ENCODE data around the gene FCGR3B.
A peak's percentile ranks its signal among the peaks of the same experiment; 100 is the strongest.
"Not testable (repeated sequence)": the region's sequence is repeated elsewhere in the genome, so short reads cannot be mapped to it uniquely, and the experiment has no call there.

Gene FCGR3B

DNA sequence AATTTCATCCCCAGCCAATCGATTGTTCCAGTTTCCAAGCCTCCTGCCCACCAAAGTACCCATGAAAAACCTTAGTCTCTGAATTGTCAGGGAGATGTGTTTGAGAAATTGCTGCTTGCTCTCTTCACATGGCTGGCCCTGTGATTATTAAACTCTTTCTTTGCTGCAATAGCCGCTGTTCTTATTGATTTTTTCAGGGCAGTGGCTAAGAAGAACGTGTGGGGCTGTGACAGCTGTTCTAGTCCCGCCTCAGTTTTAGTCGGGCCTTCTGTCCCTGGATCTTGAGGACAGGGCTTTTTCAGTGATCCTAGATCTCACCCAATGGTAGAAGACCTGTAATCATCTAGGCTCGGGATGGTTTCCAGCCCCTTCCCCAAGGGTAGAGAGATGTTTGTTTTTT lies 23.0 kb upstream of the FCGR3B start:
- DNase-seq (ENCODE audit: low read depth); H3K4me3 ChIP-seq (ENCODE audit: low read depth, low read length): not testable (repeated sequence)

DNA sequence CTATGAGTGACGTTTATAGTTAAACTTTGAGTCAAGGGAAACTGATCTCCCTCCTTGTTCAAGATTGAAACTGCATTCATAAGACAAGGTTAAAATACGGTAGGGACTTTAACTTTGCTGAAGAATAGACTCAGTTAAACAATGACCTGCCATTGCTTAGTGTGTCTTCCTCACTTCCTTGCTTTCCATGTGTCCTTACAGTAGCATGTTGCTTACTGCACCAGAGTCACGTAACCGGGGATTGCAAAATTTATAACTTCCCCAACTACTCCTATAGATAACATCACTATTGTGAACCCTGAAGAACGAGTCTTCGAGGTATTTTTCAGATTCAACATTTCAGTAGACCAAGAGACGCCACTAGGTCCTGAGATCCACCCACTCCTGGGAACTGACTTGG lies 22.6 kb upstream of the FCGR3B start:
- not testable (repeated sequence) for H3K4me3 ChIP-seq (ENCODE audit: low read depth, low read length); DNase-seq (ENCODE audit: low read depth)

DNA sequence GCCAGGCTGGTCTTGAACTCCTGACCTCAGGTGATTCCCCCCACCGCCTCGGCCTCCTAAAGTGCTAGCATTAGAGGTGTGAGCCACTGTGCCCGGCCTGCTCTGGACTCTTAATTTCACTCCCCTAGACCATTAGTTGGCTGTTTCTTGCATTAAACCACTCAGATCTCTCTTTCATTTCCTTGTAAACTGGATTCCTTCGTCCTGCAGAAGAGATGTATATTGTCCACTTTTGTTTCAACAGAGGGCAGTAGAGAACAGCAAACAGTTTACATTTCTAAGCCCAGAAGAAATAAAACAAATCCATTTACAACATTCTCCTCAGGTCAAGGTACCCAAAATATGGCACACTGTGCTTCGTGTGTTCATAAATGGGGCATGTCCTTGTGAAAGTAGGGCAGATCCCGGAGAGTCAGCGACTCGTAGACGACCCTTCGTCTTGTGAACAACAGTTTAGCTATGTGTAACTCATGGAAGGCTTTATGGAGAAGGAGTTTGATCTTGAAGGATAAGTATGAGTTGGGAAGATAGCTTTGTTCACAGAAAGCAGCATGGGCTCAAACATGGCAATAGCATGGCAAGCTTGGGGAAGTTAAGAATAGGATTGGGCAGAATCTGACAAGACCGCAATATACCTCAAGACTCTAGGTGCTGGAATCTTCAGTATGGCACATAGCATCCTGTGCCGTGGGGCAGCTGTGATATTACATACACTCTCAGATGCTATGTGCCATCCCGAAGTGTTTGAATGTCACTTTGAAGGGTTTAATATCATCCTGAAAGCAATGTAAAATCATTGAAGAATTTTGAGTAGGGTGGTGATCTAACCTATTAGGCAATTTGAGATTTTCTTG lies 16.8 kb upstream of the FCGR3B start:
- not testable (repeated sequence) for H3K4me3 ChIP-seq (ENCODE audit: low read depth, low read length); DNase-seq (ENCODE audit: low read depth)
- TF ChIP-seq, protein P1, sequence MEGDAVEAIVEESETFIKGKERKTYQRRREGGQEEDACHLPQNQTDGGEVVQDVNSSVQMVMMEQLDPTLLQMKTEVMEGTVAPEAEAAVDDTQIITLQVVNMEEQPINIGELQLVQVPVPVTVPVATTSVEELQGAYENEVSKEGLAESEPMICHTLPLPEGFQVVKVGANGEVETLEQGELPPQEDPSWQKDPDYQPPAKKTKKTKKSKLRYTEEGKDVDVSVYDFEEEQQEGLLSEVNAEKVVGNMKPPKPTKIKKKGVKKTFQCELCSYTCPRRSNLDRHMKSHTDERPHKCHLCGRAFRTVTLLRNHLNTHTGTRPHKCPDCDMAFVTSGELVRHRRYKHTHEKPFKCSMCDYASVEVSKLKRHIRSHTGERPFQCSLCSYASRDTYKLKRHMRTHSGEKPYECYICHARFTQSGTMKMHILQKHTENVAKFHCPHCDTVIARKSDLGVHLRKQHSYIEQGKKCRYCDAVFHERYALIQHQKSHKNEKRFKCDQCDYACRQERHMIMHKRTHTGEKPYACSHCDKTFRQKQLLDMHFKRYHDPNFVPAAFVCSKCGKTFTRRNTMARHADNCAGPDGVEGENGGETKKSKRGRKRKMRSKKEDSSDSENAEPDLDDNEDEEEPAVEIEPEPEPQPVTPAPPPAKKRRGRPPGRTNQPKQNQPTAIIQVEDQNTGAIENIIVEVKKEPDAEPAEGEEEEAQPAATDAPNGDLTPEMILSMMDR (IDR thresholded peaks at IDR 0.05; ENCODE audit: low read depth, low read length, missing control alignments), result peak; percentile 41

DNA sequence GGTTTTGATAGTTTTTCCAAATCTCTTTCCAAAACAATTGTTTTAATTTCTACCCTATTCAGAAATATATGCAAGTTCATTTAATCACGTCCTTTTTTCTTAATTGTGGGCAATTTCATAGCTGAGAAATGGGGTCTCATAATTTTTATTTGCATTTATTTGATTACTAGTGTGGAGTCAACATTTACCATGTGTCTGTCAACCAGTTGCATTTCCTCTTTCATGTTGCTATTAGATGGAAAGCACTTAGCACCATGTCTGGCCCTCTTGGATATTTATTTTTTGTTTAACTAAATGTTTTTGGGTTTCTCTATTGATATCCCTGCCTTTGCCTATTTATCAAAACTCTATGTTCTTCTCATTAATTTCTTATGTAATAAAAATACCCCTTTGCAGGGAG lies 13.9 kb upstream of the FCGR3B start:
- DNase-seq (ENCODE audit: low read depth); H3K4me3 ChIP-seq (ENCODE audit: low read depth, low read length): not testable (repeated sequence)

DNA sequence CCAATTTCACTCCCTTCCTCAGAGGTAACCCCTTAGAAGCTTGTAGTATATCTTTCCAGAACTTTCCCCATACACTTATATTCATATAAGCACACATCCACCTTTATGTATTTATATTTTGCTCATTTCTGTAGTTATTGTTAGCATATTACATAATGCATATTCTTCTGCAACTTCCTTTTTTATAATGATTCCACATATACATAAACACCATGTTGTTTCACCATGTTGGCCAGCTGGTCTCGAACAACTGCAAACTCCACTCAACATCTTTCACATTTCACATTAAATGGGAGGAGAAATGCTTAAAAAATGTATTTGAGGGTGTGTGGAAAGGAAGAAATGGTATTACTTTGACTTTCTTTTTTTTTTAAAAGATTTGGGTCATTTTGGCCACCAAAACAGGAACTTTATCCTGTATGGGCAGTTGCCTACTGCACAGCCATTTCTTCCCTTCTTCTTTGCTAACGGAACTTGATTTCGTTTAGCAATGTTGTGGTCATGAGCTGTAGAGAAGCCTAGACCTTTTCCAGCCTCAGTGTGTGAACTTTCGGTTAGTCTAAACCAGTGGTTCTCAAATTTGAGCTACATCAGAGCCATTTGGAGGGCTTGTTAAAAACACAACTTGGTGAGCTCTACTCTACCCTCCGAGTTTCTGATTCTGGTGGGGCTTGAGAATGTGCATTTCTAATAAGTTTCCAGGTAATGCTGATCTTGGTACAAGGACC lies 12.7 kb upstream of the FCGR3B start:
- not testable (repeated sequence) for H3K4me3 ChIP-seq (ENCODE audit: low read depth, low read length); DNase-seq (ENCODE audit: low read depth)

DNA sequence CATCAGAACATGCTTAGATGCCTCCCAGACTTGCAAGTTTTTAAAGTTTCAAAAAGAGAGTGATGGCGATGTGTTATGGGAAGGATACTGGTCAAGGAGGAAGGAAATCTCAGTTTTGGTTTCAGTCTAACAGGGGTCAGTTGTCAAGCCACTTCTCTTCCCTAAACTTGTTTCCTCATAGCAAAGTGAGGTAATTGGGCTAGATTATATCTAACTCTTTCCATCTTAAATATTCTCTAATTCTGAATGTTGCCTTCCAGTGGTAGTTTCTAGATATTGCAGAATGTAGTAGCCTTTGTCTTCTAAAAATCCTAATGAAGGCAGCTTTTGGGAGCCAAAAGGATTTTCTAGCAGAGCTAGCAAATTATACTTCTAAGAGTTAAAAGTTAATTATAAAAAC lies 11.7 kb upstream of the FCGR3B start:
- TF ChIP-seq, protein P1 (IDR thresholded peaks at IDR 0.05; ENCODE audit: low read depth, low read length, missing control alignments), result peak; percentile 16
- not testable (repeated sequence) for DNase-seq (ENCODE audit: low read depth); H3K4me3 ChIP-seq (ENCODE audit: low read depth, low read length)

DNA sequence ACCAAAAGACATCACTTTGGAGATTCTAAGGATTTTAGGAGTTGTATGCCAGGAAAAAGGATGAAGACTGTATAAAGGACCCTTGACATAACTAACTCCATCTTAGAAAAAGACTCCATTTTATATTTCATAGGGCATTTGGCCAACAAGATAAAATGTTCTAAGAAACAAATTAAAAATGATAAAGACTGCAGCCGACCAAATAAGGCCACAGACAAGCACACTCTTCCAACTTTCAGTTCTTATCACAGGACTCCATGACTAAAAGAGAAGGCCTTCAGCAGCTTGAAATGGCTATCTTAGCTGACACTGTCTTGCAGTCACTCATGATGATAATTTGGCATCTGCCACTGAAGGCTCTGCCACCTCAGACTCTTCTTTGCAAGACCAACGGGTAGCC lies 8.2 kb upstream of the FCGR3B start:
- not testable (repeated sequence) for H3K4me3 ChIP-seq (ENCODE audit: low read depth, low read length); DNase-seq (ENCODE audit: low read depth)

DNA sequence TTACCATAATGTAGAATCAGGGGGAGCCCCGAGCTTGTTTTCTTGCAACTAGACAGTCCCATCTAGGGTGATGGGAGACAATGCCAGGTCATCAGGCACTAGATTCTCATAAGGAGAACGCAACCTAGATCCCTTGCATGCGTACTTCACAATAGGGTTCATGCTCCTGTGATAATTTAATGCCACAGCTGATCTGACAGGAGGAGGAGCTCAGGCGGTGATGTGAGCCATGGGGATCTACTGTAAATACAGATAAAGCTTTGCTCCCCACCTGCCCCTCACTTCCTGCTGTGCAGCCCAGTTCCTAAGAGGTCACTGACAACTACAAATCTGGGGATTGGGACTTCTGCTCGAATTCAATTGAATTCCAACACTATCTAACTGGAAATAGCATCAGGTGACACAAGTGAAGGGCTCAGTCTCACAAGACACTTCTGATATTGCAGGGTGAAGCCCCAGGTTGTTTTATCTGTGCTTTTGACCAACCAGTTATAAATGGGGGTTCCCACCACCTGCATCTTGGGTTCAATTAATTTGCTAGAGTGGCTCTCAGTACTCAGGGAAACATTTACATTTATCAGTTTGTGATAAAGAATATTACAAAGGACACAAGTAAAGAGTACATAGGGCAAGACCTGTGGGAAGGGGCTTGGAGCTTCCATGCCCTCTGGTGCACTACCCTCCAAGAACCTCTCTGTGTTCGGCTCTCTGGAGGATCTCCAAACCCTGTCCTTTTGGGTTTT lies 7.4 kb upstream of the FCGR3B start:
- not testable (repeated sequence) for DNase-seq (ENCODE audit: low read depth); H3K4me3 ChIP-seq (ENCODE audit: low read depth, low read length)

DNA sequence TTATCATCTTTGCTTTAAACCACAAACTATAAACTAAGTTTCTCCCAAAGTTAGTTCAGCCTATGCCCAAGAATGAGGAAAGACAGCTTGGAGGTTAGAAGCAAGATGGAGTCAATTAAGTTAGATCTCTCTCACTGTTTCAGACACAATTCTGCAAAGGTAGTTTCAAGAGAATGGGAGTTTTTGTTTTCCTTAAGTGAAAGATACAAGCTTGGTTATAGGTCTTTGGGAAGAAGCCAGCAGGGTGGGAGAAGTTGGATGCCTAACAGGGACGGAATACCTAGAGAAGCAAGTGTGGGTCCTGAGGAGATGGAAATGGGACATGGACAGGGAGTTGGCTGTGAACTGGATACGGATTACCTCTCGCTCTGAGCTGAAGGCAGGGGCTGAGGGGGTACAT lies 6.0 kb upstream of the FCGR3B start:
- DNase-seq (ENCODE audit: low read depth); H3K4me3 ChIP-seq (ENCODE audit: low read depth, low read length): not testable (repeated sequence)

DNA sequence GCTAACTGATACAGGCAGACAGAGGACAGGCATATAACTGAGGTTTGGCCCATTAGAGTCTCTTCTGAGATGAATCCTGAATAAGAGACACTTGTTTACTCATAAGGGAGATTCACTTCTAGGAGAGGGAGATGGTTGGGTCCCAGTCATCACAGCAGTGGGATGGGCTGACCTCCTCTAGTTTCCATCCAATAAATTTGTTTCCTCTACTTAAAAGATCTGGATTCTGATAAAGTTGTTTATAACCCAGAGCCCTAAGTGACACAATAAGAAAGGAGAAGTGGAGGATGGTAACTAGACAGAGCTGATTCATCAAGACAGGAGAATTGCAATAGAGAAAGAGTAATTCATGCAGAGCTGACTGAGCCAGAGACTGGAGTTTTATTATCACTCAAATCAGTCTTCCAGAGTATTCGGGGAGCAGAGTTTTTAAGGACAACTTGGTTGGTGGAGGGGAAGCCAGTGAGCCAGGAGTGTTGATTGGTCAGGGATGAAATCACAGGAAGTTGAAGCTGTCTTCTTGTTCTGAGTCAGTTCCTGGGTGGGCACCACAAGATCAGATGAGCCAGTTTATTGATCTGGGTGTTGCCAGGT lies 5.3 kb upstream of the FCGR3B start:
- not testable (repeated sequence) for H3K4me3 ChIP-seq (ENCODE audit: low read depth, low read length); DNase-seq (ENCODE audit: low read depth)

DNA sequence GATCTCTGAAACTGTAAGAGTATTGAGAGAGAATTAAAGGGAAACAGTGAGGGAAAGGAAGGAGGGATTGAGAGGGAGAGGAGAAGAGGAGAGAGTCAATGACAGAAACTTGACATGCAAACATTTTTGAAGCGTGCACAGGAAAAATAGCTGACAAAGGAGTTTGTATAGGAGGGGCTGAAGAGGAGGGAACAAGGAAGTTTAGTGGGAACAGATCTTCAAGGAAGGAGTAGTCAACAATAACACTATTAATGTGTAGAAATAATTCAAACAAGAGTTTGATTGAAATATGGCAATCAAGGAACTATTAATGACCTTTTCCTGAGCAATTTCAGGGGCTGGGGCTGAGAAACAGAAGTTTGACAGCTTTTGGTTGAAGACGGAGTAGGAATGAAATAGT lies 4.0 kb upstream of the FCGR3B start:
- DNase-seq (ENCODE audit: low read depth); H3K4me3 ChIP-seq (ENCODE audit: low read depth, low read length): not testable (repeated sequence)

DNA sequence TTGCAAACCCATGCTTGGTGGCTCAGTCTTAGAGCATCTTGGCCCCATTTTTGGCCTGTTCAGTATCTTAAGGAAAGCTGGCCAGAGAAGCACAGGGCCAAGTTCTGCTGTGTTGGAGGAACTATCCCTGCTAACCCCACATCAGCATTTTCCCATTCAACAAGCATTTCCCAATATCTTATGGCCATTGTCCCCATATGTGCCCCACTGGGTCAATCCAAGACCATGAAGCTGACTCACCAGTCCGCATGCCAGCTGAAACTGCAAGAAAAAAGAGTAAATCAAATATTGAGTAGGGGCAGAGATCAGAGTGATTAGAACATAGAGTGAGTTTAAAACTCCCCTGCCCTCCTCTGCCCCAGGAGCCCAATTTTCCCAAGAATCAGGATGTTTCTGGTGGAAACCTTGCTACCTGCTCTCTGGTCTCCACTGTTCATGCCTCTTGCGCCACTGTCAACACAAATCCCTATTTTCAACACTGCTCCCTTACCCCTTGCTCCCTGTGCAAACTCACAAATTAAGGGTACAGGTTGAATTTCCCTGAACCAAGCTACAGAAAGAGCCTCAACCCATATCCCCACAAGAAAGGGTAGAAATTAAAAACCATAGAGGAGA lies 741 bp downstream of the FCGR3B start:
- DNase-seq (ENCODE audit: low read depth); H3K4me3 ChIP-seq (ENCODE audit: low read depth, low read length): not testable (repeated sequence)

DNA sequence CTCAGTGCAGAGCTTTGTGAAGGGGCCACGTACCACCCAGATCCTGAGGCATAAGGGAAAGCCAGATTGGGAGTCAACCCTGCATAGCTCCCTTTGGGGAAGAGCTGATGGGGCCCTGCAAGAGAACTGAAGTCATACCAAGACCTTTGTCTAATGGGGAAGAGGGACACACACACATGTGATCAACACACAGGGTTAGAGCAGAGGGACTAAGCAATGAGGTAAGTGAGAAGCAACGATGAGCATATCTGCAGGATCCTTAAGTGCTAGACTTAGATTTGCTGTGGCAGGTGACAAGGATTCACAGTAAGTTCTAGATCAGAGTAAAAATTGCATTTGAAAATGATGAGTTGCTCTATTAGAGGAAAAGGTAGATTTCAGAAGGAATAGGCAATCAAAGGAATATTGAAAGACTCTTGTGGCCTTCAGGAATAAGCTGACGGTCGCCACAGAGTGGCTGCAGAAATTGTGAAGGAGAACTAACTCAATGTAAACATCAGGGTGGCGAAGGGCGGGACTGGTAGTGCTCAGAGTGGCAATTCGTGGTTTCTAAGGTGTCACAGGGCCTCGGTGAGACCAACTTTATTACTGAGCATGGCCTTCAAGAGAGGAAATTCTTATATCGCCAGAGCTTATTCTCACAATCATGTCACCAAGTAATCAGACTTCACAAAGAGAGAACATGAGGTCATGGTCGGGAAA lies 4.4 kb downstream of the FCGR3B start:
- DNase-seq (ENCODE audit: low read depth); H3K4me3 ChIP-seq (ENCODE audit: low read depth, low read length): not testable (repeated sequence)

DNA sequence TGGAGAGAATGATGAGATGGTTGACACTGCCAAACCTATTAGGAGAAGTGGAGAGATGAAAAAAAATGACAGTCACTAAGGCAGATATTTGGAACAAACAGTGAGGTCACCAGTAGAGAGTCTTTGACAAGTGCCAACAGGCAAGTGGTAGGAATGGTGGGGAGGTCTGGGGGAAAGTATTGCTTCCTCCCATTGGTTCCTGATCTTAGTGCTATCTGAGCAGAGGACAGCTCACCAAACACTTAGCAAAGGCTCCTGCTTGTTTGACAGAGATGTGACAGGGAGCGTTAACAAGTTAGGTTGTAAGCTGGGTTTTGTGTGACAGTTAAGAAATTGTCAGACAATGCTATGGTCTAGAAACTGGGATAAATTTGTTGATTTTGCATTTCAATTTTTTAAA lies 6.4 kb downstream of the FCGR3B start:
- H3K4me3 ChIP-seq (ENCODE audit: low read depth, low read length); DNase-seq (ENCODE audit: low read depth): not testable (repeated sequence)

DNA sequence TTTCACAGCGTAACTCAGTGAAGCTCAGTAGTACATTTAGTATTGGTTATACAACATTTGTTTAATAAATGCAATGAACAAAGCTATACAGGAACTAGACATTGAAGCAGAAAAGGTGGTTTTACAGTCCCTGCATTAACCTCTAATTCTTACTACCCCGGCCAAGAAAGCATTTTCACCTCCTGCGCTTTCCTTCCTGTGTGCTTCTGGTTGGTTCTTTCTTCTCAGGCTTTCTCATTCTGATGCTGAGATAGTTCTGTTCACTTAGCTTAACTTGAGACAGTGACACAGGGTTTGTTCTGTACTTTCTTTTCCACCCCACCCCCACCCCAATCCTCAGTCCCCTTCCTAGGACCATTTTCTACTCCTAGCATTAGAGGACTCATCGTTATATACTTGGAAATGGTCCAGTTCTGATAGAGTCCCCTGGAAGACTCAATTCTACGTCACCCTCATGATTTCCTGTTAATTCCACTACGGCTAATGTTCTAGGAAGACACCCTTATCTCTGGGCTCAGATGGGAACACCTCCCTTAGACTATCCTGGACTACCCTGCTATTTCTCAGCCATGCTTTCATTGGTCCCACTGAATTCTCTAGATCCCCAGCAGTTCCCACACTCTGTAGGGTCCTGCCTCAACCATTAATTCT lies 7.5 kb downstream of the FCGR3B start:
- not testable (repeated sequence) for H3K4me3 ChIP-seq (ENCODE audit: low read depth, low read length)
- peak; percentile 35 for DNase-seq (ENCODE audit: low read depth)

All from GM12864 (cell line).